ENCODE results near the gene EMC8. TPM values are rescaled to one million over a fixed set of nuclear protein-coding genes. Genes with fewer than 3 reads are reported as not detected.
A peak's percentile ranks its signal among the peaks of the same experiment; 100 is the strongest.

EMC8 gene
- total RNA-seq, 1 donor from 2014 or later: 42.7 TPM

DNA sequence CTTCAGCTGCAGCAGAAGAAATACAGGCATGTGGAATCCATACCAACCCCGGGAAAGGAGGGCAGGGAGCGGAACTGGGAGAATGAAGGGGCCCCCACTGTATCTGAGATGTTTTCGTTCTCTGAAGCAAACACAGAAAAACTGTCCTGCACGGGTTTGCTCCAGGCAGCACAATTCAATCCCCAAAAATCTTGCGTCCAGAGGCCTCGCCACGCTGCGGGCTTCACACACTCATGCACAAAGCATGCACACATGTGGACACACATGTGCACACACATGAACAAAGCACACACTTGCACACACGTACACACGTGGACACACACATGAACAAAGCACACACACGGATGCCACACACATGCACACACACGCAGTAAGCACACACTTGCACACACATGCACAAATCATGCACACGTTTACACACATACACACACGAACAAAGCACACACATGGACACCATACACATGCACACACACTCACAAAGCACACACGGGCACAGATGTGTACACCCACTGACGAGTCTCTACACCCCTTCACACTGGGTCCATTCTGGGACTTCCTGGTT is 27.4 kb upstream of the EMC8 start:
- Mint-ChIP-seq H3K4me3 (ENCODE audit: unreplicated experiment) (no peak overlapping the region), H3K9me3 (ENCODE audit: unreplicated experiment) (no peaks in the 10 kb centered on the region), H3K4me1 (ENCODE audit: unreplicated experiment) (no peaks in the 10 kb centered on the region), H3K27ac (ENCODE audit: unreplicated experiment) (no peak overlapping the region), H3K27me3 (ENCODE audit: unreplicated experiment) (peaks cover 1% of the 10 kb centered on the region), H3K36me3 (ENCODE audit: low read depth, unreplicated experiment) (no peaks in the 10 kb centered on the region)
- TF ChIP-seq, protein P1, sequence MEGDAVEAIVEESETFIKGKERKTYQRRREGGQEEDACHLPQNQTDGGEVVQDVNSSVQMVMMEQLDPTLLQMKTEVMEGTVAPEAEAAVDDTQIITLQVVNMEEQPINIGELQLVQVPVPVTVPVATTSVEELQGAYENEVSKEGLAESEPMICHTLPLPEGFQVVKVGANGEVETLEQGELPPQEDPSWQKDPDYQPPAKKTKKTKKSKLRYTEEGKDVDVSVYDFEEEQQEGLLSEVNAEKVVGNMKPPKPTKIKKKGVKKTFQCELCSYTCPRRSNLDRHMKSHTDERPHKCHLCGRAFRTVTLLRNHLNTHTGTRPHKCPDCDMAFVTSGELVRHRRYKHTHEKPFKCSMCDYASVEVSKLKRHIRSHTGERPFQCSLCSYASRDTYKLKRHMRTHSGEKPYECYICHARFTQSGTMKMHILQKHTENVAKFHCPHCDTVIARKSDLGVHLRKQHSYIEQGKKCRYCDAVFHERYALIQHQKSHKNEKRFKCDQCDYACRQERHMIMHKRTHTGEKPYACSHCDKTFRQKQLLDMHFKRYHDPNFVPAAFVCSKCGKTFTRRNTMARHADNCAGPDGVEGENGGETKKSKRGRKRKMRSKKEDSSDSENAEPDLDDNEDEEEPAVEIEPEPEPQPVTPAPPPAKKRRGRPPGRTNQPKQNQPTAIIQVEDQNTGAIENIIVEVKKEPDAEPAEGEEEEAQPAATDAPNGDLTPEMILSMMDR (IDR thresholded peaks at IDR 0.05; ENCODE audit: unreplicated experiment): no peak
- DNase-seq (ENCODE audit: low spot score): no peak

DNA sequence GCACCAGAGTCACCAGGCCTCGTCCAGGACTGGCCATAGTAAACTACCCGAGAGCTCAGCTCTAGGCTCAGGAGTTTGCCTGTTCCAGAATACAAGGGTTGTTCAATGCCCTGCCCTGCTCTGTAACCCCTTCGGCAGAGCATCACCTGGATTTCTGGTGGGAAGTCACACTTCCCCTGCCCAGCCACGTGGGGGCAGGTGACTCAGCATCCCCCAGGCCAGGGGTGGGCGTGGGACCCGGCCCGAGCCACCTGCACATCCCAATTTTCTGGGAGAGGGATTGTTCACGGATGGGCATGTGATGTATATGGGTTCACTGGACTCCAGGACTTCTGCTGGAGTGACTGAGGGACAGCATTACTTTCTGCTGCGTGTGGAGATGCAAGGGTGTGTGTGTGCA is 26.0 kb upstream of the EMC8 start:
- Mint-ChIP-seq H3K36me3 (ENCODE audit: low read depth, unreplicated experiment) (no peaks in the 10 kb centered on the region), H3K27ac (ENCODE audit: unreplicated experiment) (no peak overlapping the region), H3K4me3 (ENCODE audit: unreplicated experiment) (no peak overlapping the region), H3K27me3 (ENCODE audit: unreplicated experiment) (peaks cover 1% of the 10 kb centered on the region), H3K4me1 (ENCODE audit: unreplicated experiment) (no peaks in the 10 kb centered on the region), H3K9me3 (ENCODE audit: unreplicated experiment) (no peaks in the 10 kb centered on the region)
- TF ChIP-seq, protein P1 (IDR thresholded peaks at IDR 0.05; ENCODE audit: unreplicated experiment): peak; percentile 18
- no peak for DNase-seq (ENCODE audit: low spot score)

DNA sequence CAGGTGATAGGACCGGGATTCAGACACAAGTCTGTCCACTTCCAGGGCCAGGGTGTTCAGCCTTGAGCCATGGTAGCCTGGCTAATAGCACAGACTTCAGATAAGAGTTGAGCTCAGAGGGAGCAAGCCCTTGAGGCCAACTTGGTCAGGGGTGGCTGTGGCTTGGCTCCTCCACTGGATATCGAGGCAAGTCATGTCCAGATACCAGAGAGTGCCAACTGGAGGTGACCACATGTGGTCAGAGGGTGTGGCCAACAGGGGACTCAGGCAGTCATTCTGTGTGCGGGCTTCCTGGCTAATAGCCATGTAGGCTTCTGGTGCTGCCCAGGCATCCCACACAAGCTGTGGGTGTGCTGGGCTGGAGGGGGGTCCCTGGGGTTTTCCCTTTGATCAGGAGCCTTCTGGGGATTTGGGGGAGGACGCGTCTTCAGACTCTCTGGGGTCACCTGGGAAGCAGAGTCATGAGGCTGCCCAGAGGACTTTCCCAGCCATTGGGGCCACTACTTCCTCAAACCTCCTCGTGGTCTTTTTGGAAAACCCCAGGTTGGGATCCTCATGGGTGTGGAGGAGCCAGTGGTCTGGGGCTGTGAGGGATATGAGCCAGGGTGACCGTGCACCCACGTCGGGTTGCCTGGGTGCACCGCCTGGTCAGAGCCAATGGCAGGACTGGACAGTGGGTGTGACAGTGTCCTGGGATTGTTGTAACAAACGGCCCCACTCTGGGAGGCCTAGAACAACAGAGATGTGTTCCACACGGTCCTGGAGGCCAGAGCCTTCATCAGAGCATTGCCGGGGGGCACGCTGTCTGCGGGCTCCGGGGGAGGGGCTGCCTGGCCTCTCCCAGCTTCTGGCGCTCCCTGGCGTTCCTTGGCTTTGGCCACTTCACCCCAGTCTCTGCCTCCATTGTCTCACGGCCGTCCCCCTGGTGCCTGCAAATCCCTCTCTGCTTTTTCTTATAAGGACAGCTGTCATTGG is 25.1 kb upstream of the EMC8 start:
- no peaks in the 10 kb centered on the region for H3K4me1 Mint-ChIP-seq (ENCODE audit: unreplicated experiment)
- H3K27me3 Mint-ChIP-seq (ENCODE audit: unreplicated experiment): peaks cover 1% of the 10 kb centered on the region
- DNase-seq (ENCODE audit: low spot score): no peak
- no peak overlapping the region for H3K4me3 Mint-ChIP-seq (ENCODE audit: unreplicated experiment)
- no peaks in the 10 kb centered on the region for H3K36me3 Mint-ChIP-seq (ENCODE audit: low read depth, unreplicated experiment)
- H3K27ac Mint-ChIP-seq (ENCODE audit: unreplicated experiment): no peak overlapping the region
- TF ChIP-seq, protein P1 (IDR thresholded peaks at IDR 0.05; ENCODE audit: unreplicated experiment): no peak
- no peaks in the 10 kb centered on the region for H3K9me3 Mint-ChIP-seq (ENCODE audit: unreplicated experiment)

DNA sequence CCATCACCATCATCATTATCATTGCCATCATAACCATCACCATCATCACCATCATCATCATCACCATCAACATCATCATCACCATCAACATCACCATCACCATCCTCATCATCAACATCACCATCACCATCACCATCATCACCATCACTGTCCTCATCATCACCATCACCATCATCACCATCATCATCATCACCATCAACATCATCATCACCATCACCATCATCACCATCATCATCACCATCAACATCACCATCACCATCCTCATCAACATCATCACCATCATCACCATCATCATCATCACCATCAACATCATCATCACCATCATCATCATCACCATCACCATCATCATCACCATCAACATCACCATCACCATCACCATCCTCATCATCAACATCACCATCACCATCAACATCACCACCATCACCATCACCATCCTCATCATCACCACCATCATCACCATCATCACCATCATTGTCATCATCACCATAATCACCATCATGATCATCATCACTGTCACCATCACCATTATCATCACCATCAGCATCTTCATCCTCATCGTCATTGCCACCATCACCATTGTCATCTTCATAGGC is 24.1 kb upstream of the EMC8 start:
- Mint-ChIP-seq H3K27ac (ENCODE audit: unreplicated experiment) (no peak overlapping the region), H3K4me3 (ENCODE audit: unreplicated experiment) (no peak overlapping the region), H3K9me3 (ENCODE audit: unreplicated experiment) (no peaks in the 10 kb centered on the region), H3K36me3 (ENCODE audit: low read depth, unreplicated experiment) (no peaks in the 10 kb centered on the region), H3K27me3 (ENCODE audit: unreplicated experiment) (peaks cover 1% of the 10 kb centered on the region), H3K4me1 (ENCODE audit: unreplicated experiment) (no peaks in the 10 kb centered on the region)
- DNase-seq (ENCODE audit: low spot score): no peak
- TF ChIP-seq, protein P1 (IDR thresholded peaks at IDR 0.05; ENCODE audit: unreplicated experiment): no peak

Data from endothelial cell (in vitro differentiated cells).